Measurements from ENCODE around the gene LRRC27.

The LRRC27 gene

DNA sequence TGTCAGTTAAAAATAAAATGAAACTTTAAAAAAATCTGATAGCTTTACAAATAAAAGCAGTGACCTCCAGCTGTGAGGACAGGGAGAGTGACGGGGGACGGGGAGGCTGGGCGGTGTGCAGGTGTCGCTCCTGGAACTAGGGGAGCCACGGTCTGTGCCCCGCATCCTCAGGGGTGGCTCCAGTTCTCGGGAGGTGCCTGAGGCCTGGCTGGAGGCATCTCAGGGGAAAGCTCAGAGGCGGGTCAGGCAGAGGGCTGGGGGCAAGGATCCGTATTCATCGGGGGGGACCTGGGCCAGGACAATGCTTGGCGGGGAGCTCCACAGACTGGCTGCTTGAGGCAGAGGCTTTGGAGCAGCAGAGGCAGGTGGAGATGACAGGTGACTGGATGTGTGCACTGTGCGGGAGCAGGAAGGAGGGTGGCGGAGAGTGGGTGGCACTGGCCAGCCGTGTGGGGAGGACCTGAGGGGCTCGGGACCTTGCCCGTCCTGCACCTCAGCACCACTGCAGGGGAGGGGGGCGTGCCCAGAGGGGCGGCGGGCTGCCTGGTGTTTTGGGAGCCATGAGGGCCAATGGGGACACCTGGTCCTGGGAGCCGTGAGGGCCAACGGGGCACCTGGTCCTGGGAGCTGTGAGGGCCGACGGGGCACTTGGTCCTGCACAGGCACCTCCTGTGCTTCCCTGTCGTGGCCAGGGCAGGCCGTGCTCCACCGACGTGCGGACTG lies 78.2 kb downstream of the LRRC27 start:
- TF ChIP-seq PPARA (CRISPR knock-in tag; IDR thresholded peaks at IDR 0.05; ENCODE audit: borderline replicate concordance) (no peak), TOX (CRISPR knock-in tag; IDR thresholded peaks at IDR 0.05; ENCODE audit: borderline replicate concordance) (no peak), ESRRG (CRISPR knock-in tag; IDR thresholded peaks at IDR 0.05) (no peak), ZC3H10 (CRISPR knock-in tag; IDR thresholded peaks at IDR 0.05) (no peak)
- TF ChIP-seq, protein P1, sequence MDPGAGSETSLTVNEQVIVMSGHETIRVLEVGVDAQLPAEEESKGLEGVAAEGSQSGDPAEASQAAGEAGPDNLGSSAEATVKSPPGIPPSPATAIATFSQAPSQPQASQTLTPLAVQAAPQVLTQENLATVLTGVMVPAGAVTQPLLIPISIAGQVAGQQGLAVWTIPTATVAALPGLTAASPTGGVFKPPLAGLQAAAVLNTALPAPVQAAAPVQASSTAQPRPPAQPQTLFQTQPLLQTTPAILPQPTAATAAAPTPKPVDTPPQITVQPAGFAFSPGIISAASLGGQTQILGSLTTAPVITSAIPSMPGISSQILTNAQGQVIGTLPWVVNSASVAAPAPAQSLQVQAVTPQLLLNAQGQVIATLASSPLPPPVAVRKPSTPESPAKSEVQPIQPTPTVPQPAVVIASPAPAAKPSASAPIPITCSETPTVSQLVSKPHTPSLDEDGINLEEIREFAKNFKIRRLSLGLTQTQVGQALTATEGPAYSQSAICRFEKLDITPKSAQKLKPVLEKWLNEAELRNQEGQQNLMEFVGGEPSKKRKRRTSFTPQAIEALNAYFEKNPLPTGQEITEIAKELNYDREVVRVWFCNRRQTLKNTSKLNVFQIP (CRISPR knock-in tag; IDR thresholded peaks at IDR 0.05; ENCODE audit: borderline replicate concordance, low read depth): no peak
- ATAC-seq: no peak

DNA sequence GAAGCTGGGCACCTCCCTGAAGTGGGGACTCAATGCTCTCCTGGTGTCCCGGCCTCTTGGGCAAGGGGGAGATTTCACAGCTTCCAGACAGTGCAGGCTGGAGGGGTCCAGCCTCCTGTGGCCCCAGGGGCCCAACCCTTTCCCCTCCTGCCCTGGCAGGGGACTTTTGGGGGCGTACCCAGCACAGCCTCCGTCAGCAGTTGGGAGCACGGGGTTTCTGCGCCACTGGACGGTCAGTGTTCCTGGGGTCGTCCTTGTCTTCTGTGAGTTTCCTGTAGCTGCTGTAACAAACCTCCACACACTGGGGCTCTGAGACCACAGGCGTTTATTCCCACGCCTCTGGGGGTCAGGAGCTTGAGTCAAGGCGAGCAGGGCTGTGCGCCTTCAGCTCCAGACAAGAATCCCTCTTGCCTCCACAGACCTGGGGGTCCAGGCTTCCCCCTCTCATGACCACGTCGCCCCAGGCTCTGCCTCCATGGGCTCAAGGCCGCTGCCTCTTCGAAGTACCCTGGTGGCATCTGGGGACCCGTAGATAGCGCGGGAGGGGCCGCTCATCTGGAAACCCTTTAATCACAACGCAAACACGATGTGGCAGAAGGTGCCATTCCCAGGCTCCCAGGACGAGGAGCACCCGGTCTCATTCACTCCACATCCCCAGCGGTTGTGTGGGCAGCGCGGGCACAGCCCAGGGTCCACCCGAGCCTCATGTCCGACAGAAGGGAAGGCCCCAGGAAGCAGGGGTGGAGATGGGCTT lies 79.0 kb downstream of the LRRC27 start:
- ATAC-seq: no peak
- no peak for TF ChIP-seq ESRRG (CRISPR knock-in tag; IDR thresholded peaks at IDR 0.05)
- TF ChIP-seq, protein P2, sequence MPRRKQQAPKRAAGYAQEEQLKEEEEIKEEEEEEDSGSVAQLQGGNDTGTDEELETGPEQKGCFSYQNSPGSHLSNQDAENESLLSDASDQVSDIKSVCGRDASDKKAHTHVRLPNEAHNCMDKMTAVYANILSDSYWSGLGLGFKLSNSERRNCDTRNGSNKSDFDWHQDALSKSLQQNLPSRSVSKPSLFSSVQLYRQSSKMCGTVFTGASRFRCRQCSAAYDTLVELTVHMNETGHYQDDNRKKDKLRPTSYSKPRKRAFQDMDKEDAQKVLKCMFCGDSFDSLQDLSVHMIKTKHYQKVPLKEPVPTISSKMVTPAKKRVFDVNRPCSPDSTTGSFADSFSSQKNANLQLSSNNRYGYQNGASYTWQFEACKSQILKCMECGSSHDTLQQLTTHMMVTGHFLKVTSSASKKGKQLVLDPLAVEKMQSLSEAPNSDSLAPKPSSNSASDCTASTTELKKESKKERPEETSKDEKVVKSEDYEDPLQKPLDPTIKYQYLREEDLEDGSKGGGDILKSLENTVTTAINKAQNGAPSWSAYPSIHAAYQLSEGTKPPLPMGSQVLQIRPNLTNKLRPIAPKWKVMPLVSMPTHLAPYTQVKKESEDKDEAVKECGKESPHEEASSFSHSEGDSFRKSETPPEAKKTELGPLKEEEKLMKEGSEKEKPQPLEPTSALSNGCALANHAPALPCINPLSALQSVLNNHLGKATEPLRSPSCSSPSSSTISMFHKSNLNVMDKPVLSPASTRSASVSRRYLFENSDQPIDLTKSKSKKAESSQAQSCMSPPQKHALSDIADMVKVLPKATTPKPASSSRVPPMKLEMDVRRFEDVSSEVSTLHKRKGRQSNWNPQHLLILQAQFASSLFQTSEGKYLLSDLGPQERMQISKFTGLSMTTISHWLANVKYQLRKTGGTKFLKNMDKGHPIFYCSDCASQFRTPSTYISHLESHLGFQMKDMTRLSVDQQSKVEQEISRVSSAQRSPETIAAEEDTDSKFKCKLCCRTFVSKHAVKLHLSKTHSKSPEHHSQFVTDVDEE (CRISPR knock-in tag; IDR thresholded peaks at IDR 0.05): no peak
- no peak for TF ChIP-seq GLIS3 (CRISPR knock-in tag; IDR thresholded peaks at IDR 0.05)
- TF ChIP-seq ISL1 (CRISPR knock-in tag; IDR thresholded peaks at IDR 0.05): no peak
- TF ChIP-seq, protein P1 (CRISPR knock-in tag; IDR thresholded peaks at IDR 0.05; ENCODE audit: borderline replicate concordance, low read depth): no peak
- TF ChIP-seq ZFP3 (CRISPR knock-in tag; IDR thresholded peaks at IDR 0.05): no peak
- no peak for TF ChIP-seq ZNF8 (CRISPR knock-in tag; IDR thresholded peaks at IDR 0.05)
- TF ChIP-seq, protein P3, sequence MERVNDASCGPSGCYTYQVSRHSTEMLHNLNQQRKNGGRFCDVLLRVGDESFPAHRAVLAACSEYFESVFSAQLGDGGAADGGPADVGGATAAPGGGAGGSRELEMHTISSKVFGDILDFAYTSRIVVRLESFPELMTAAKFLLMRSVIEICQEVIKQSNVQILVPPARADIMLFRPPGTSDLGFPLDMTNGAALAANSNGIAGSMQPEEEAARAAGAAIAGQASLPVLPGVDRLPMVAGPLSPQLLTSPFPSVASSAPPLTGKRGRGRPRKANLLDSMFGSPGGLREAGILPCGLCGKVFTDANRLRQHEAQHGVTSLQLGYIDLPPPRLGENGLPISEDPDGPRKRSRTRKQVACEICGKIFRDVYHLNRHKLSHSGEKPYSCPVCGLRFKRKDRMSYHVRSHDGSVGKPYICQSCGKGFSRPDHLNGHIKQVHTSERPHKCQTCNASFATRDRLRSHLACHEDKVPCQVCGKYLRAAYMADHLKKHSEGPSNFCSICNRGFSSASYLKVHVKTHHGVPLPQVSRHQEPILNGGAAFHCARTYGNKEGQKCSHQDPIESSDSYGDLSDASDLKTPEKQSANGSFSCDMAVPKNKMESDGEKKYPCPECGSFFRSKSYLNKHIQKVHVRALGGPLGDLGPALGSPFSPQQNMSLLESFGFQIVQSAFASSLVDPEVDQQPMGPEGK (CRISPR knock-in tag; IDR thresholded peaks at IDR 0.05; ENCODE audit: borderline replicate concordance): no peak
- TF ChIP-seq, protein P4, sequence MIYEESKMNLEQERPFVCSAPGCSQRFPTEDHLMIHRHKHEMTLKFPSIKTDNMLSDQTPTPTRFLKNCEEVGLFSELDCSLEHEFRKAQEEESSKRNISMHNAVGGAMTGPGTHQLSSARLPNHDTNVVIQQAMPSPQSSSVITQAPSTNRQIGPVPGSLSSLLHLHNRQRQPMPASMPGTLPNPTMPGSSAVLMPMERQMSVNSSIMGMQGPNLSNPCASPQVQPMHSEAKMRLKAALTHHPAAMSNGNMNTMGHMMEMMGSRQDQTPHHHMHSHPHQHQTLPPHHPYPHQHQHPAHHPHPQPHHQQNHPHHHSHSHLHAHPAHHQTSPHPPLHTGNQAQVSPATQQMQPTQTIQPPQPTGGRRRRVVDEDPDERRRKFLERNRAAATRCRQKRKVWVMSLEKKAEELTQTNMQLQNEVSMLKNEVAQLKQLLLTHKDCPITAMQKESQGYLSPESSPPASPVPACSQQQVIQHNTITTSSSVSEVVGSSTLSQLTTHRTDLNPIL (CRISPR knock-in tag; IDR thresholded peaks at IDR 0.05; ENCODE audit: low read depth): no peak
- no peak for TF ChIP-seq BACH2 (CRISPR knock-in tag; IDR thresholded peaks at IDR 0.05; ENCODE audit: borderline replicate concordance)
- TF ChIP-seq TOX (CRISPR knock-in tag; IDR thresholded peaks at IDR 0.05; ENCODE audit: borderline replicate concordance): no peak
- TF ChIP-seq ZC3H10 (CRISPR knock-in tag; IDR thresholded peaks at IDR 0.05): no peak
- TF ChIP-seq OSR1 (CRISPR knock-in tag; IDR thresholded peaks at IDR 0.05): no peak
- no peak for TF ChIP-seq SNAI2 (CRISPR knock-in tag; IDR thresholded peaks at IDR 0.05)
- TF ChIP-seq, protein P5, sequence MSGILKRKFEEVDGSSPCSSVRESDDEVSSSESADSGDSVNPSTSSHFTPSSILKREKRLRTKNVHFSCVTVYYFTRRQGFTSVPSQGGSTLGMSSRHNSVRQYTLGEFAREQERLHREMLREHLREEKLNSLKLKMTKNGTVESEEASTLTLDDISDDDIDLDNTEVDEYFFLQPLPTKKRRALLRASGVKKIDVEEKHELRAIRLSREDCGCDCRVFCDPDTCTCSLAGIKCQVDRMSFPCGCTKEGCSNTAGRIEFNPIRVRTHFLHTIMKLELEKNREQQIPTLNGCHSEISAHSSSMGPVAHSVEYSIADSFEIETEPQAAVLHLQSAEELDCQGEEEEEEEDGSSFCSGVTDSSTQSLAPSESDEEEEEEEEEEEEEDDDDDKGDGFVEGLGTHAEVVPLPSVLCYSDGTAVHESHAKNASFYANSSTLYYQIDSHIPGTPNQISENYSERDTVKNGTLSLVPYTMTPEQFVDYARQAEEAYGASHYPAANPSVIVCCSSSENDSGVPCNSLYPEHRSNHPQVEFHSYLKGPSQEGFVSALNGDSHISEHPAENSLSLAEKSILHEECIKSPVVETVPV (CRISPR knock-in tag; IDR thresholded peaks at IDR 0.05): no peak
- no peak for TF ChIP-seq TCF4 (CRISPR knock-in tag; IDR thresholded peaks at IDR 0.05; ENCODE audit: borderline replicate concordance)
- TF ChIP-seq PPARA (CRISPR knock-in tag; IDR thresholded peaks at IDR 0.05; ENCODE audit: borderline replicate concordance): no peak
